ENCODE measurements around the gene SSH3.

The SSH3 gene

DNA sequence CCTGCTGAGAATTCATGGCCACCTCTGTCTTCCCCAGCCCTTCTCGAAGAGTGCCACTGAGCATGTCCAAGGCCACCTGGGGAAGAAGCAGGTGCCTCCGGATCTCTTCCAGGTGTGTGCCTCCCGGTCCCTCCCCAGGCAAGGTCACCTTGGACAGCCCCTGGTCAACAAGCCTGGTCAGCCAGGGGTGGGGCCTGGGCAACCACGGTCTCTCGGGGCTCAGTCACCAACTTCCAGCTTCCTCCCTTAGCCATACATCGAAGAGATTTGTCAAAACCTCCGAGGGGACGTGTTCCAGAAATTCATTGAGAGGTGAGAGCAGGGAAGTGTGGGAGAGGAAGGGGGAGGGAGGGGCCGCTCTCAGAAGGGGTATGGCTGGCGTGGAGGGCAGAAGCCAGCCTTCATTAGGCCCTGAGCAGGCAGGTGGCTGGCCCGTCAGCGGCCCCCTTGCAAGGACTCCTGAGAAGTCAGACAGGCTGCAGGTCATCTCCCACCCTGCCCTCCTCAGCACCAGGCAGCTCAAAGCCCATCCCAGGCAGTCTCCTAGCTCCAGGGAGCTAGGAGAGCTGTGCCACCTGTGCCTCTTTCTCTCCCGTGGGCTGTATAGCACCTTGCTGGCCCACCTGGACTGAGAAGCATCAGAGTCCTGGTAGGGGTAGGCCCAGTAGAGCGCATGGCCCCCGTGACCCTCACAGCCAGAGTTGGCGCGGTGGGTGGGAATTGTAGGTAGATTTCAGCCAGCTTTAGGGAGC, 23.6 kb upstream of the SSH3 start:
- DNase-seq (ENCODE audit: extremely low read depth in 1 of 2, low read depth in 1 of 2), result no peak

DNA sequence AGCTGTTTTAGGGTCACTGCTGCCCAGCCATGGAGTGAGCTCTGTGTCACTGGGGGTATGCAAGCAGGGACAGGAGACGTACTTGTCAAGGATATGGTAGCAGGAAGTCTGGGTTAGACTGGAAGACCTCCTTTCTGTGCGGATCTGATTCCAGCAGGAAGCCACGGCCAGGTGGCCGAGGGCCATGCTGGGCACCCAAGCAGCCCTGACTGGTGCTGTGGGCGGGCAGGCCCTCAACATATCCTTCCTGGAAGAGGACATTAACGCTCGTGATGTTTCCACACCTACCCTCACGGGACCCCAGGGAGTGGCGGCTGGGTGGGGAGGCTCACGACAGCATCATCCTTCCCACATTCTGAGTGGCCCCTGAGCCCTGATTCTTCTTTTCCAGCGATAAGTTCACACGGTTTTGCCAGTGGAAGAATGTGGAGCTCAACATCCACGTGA, 23.0 kb upstream of the SSH3 start:
- no peak for DNase-seq (ENCODE audit: extremely low read depth in 1 of 2, low read depth in 1 of 2)

DNA sequence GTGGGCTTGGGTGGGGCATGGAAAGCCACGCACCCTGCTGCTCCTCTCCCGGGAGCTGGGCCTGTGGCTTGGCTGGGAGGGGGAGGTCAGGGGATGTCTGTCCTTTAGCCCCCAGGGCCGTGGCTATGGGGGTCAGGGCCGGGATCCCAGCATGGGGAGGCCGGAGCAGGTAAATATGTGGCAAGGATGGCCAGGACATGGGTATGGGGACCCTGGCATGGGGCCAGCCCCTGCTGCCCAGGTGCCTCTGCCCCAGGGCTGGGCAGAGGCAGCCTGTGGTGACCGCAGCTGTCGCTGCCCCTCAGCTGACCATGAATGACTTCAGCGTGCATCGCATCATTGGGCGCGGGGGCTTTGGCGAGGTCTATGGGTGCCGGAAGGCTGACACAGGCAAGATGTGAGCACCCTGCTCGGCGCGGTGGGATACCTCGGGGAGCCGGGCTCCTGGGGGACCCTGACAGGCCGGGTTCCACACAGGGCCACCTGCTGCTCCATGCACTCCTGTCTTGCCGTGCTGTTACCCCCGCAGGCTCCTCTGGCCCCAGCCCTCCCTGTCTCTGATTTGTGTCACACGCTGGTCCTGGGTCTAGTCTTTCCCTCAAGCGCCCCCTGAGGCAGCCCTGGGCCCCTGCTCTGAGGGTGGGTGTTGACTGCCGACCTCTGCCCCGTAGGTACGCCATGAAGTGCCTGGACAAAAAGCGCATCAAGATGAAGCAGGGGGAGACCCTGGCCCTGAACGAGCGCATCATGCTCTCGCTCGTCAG, 22.4 kb upstream of the SSH3 start:
- DNase-seq (ENCODE audit: extremely low read depth in 1 of 2, low read depth in 1 of 2), result no peak

DNA sequence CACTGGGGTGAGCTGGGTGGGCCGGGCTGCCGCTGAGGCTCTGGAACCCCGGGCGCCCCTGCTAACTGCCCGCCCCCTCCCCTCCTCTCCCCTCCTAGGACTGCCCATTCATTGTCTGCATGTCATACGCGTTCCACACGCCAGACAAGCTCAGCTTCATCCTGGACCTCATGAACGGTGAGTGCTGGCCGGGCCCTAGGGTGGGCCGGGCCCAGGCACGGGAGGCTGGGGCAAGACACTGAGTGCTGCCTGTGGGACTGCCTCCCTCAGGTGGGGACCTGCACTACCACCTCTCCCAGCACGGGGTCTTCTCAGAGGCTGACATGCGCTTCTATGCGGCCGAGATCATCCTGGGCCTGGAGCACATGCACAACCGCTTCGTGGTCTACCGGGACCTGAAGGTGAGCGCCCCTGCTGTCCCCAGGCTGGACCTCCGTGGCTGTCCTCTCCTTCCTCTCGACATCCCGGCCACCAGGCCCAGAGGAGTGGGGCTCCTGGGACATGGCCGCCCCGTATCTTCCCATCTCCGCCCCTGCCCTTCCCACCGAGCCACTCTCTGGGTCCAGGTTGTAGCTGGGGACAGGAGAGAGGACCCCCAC, 21.7 kb upstream of the SSH3 start:
- no peak for DNase-seq (ENCODE audit: extremely low read depth in 1 of 2, low read depth in 1 of 2)

DNA sequence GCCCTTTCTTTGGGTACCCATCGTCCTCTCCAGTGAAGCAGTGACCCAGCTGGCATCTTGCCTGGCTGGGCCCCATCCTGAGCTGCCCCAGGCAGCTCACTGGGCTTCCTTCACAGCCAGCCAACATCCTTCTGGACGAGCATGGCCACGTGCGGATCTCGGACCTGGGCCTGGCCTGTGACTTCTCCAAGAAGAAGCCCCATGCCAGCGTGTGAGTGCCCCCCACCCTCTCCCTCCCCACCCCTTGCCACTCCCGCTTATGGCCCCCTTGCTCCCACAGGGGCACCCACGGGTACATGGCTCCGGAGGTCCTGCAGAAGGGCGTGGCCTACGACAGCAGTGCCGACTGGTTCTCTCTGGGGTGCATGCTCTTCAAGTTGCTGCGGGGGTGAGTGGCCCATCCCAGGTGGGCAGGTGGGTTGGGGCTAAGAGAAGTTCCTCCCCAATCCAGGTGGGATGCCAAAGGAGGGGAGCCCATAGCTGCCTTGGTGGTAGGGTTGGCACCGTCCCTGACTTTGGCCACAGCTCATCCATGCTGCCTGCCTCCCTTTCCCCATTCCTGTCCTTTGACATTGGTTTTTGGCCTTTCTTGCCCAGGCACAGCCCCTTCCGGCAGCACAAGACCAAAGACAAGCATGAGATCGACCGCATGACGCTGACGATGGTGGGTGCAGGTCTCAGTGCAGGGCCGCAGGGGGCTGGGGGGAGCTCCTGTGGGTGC, 21.0 kb upstream of the SSH3 start:
- DNase-seq (ENCODE audit: extremely low read depth in 1 of 2, low read depth in 1 of 2), result no peak

DNA sequence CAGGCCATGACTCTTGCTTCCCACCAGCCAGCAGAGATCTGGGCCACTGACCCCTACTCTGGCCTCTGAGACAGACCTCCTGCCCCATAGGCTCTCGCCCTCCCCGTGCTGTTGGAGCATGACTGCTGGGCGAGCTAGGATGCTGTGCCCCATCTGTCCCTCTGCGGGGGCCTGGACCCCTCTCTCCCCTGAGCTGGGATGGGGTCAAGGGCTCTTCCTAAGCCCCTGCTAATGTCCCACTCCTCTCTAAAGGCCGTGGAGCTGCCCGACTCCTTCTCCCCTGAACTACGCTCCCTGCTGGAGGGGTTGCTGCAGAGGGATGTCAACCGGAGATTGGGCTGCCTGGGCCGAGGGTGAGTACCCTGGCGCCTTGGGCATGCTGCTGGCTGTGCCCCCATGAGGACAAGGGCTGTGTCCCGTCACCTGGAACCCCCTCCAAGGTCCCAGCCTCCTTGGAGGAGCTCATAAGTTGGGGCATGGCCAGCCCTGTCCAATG, 20.4 kb upstream of the SSH3 start:
- no peak for DNase-seq (ENCODE audit: extremely low read depth in 1 of 2, low read depth in 1 of 2)

DNA sequence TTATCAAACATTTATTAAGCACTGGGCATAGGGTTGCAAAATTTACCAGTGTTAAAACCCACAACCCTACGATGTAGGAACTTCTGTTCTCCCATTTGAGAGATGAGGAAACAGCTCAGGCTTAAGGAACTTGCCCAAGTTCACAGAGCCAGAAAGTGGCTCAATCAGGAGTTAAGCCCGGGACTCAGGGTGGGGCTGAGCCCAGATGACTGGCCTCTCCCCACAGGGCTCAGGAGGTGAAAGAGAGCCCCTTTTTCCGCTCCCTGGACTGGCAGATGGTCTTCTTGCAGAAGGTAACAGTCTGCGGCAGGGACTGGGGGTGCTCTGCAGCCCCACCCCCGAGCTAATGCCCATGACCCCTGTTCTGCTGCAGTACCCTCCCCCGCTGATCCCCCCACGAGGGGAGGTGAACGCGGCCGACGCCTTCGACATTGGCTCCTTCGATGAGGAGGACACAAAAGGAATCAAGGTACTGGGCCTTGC, 19.8 kb upstream of the SSH3 start:
- no peak for DNase-seq (ENCODE audit: extremely low read depth in 1 of 2, low read depth in 1 of 2)

DNA sequence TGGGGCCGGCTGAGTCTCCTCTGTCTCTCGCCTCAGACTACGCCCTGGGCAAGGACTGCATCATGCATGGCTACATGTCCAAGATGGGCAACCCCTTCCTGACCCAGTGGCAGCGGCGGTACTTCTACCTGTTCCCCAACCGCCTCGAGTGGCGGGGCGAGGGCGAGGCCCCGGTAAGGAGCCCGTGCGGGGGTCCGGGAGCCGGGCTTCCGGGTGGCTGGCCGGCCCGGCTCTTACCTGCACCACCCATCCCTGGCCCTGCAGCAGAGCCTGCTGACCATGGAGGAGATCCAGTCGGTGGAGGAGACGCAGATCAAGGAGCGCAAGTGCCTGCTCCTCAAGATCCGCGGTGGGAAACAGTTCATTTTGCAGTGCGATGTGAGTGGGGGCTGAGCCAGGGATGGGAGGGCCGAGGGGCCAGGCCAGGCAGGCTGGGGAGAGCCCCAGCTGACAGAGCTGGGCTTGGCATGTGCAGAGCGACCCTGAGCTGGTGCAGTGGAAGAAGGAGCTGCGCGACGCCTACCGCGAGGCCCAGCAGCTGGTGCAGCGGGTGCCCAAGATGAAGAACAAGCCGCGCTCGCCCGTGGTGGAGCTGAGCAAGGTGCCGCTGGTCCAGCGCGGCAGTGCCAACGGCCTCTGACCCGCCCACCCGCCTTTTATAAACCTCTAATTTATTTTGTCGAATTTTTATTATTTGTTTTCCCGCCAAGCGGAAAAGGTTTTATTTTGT, 18.4 kb upstream of the SSH3 start:
- no peak for DNase-seq (ENCODE audit: extremely low read depth in 1 of 2, low read depth in 1 of 2)

DNA sequence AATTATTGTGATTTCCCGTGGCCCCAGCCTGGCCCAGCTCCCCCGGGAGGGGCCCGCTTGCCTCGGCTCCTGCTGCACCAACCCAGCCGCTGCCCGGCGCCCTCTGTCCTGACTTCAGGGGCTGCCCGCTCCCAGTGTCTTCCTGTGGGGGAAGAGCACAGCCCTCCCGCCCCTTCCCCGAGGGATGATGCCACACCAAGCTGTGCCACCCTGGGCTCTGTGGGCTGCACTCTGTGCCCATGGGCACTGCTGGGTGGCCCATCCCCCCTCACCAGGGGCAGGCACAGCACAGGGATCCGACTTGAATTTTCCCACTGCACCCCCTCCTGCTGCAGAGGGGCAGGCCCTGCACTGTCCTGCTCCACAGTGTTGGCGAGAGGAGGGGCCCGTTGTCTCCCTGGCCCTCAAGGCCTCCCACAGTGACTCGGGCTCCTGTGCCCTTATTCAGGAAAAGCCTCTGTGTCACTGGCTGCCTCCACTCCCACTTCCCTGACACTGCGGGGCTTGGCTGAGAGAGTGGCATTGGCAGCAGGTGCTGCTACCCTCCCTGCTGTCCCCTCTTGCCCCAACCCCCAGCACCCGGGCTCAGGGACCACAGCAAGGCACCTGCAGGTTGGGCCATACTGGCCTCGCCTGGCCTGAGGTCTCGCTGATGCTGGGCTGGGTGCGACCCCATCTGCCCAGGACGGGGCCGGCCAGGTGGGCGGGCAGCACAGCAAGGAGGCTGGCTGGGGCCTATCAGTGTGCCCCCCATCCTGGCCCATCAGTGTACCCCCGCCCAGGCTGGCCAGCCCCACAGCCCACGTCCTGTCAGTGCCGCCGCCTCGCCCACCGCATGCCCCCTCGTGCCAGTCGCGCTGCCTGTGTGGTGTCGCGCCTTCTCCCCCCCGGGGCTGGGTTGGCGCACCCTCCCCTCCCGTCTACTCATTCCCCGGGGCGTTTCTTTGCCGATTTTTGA, 17.5 kb upstream of the SSH3 start:
- no peak for DNase-seq (ENCODE audit: extremely low read depth in 1 of 2, low read depth in 1 of 2)

DNA sequence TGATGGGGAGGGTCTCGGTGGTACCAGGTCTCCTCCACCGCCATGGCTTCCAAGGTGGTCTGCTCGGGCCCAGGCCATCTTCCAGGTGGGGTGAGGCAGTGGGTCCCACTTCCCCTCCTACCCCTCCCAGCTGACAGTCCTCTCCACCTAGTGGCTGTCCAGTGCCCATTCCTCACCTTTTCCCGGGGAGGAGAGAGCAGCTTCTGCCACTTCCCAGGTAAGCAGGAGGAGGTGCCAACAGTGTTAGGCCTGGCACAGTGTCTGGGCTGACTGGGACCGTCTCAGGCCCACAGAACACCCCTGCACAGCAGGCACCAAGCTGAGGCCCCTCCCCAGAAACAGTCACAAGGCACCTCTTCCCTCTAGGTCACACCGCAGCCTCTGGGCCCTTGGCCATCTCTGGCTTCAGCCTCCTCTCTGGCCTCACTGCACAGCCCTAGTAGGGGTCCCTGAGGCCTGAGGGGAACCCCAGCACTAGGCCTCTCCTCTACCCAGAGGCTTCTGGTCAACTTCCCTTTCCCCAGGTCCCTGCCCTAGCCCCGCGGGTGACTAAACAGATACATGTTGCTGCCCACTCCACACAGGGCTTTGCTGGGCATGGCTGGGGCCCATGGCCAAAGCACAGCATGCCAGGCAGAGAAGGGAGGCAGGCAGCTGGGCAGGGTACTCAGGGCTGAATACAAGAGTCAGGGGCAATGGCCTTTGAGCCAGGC, 16.6 kb upstream of the SSH3 start:
- no peak for DNase-seq (ENCODE audit: extremely low read depth in 1 of 2, low read depth in 1 of 2)

DNA sequence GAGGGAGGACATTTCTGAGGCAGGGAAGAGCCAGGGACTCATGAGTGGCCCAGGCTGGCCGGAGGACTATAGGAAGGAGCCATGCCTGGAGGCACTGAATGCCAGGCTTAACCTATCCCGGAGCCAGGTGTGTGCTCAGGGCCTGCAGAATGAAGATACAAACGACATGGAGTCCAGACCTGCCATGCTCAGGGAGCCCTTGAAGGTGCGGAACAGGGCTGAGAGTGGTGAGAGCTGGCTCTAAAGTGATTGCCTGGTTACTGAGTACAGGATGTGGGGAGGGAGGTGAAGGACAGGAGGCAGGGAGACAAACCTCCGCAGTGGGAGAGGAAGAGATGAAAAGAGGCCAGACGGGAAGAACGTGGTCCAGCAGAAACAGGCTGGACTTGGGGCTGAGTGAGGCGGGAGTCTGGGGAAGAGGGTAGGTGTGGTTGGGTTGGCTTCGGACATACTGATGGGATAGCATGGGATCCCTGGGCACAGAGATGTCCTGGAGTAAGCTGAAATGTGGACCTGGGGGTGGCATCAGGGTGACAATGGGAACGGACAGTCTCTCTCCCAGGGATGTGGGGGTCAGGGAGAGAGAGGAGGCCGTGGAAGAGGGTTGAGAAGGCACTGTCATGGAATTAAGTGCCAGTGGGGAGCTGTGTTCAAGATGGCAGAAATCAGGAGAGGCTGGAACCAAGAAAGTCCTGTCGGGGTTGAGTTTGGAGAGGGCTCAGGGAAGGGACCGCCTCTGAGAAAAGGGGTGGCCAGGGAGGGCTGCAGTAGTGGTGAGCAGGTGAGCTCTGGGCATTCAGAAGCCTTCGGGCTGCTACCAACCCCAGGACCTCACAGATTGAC, 15.8 kb upstream of the SSH3 start:
- DNase-seq (ENCODE audit: extremely low read depth in 1 of 2, low read depth in 1 of 2), result no peak

DNA sequence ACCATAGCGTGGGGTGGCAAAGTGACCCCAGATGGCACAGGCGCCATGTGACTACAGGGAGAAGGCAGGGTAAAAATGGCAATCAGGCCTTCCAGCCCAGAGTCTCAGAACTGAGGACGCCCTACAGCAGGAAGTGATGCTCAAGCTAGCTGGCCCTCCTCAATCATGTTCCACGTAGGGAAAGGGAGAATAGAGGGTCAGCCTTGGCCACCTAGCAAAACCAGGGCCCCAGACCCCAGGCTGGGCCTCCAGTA, 15.2 kb upstream of the SSH3 start:
- DNase-seq (ENCODE audit: extremely low read depth in 1 of 2, low read depth in 1 of 2), result no peak

DNA sequence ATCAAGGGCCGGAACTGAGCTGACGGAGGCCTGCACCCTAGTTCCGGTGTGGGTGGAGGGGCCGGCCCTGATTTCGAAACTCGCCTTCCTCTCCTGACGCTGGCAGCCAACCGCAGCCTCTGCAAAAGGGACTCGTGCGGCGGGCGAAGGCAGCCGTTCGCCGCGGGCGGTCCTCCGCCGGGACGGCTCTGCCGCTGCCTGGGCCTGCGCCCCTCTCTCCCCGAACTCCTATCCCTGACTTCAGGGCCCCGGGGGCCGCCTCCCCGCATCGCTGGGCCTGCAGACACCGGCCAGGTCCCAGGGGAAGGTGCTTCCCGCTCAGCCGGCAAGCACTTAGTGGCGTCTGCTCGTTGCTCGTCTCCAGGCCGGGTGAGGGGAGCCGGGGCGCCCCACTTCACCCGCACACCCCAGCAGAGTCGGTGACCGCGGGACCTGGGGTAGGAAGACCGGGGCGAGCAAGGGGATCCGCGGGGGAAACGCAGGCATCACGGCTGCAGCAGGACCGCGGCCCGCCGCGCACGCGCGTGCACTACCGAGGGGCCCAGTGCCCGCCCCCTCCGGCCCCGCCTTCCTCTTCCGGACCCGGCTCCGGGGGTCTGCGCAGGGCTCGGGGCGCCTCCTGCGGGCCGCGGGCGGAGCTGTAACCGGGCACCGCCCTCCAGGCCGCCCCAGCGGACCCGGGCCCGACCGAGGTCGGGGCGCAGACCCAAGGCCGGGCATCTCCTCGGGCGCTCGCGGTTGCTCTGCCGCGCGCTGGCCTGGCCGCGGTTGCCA, 14.7 kb upstream of the SSH3 start:
- peak in 1 of 2 donors; percentile 86 for DNase-seq (ENCODE audit: extremely low read depth in 1 of 2, low read depth in 1 of 2)

DNA sequence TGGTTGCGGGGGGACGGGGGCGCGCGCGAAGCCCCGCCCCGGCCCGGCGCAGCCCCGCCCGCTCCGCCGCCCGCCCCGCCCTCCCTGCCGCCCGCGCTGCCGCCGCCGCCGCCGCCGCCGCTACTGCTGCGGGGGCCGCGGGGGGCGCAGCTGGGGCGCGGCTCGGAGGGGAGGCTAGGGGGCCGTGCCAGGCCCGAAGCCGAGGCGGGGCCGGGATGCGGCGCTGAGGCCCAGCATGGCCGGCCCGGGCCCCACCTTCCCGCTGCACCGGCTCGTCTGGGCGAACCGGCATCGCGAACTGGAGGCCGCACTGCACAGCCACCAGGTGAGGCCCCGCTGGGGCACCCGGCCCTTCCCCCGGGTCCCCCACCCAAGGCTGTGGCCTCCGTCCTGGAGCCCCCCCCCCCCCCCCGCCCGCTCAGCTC, 14.1 kb upstream of the SSH3 start, which contains the start of gene ANKRD13D:
ANKRD13D (plus strand) TSS at position 78 of the 425 bp plus-strand sequence; CDS start at position 236, 158 bp downstream.
- no peak for DNase-seq (ENCODE audit: extremely low read depth in 1 of 2, low read depth in 1 of 2)

DNA sequence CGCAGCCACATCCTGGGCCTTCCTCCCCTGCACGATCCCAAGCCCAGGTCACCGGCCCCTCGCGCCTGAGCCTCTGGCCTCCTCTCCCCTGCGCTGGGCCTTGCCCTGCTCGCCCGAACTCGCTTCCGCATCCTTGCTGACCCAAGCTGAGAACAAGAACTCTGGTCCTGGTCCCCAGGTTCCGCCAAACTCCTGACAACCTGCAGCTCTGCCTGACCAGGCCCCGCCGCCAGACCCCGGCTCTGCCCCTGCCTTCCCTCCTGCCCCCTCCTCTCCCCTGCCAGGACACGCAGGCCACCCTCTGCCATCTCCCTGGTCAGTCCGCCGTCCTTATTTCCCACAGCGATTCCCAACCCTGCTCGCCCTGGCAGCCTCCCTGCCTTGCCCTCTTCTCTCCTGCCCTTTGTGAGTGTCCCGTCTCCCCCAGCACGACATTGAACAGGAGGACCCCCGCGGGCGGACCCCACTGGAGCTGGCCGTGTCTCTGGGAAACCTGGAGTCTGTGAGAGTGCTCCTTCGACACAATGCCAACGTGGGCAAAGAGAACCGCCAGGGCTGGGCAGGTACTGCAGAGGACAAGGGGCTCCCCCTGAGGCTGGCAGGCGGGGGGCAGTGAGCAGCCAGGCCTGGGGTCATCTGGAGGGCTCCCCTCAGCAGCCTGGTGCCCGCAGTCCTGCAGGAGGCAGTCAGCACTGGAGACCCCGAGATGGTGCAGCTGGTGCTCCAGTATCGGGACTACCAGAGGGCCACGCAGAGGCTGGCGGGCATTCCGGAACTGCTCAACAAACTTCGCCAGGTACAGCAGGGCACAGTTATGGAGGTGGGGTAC, 13.5 kb upstream of the SSH3 start:
- DNase-seq (ENCODE audit: extremely low read depth in 1 of 2, low read depth in 1 of 2), result no peak

DNA sequence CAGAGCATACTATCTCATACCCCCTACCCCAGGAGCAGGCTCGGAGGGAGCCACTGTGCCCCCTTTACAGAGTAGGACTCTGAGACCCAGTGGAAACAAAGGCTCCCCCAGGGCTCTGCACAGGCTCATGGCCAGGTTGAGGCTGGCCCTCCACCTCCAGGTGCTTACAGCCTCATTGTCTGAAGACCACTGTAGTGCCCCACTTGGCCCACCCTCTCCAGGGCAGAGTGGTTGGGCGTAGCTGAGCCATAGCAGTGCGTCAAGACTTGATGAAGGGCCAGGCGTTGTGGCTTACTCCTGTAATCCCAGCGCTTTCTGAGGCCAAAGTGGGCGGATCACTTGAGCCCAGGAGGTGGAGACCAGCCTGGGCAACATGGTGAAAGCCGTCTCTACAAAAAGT, 12.5 kb upstream of the SSH3 start:
- no peak for DNase-seq (ENCODE audit: extremely low read depth in 1 of 2, low read depth in 1 of 2)
